ENCODE data around the gene SLC10A7. TPM values are rescaled to one million over a fixed set of nuclear protein-coding genes. Genes with fewer than 3 reads are reported as not detected.

The SLC10A7 gene
- total and polyA plus RNA-seq, 10 donors, result 1.8 to 33.2 (median 18.4) TPM

- H3K4me3 ChIP-seq, result no peak overlapping the region
- H3K9me3 ChIP-seq, result no peaks in the 10 kb centered on the region
- H3K27me3 ChIP-seq (replicated peaks in 1 of 7), result no peaks in the 10 kb centered on the region
- 51 to 66% (median 60%) methylated on average over 4 of the region's 4 CpGs for WGBS, 5 donors
- H3K4me1 ChIP-seq, result peaks cover 0 to 11% (median 1%) of the 10 kb centered on the region in 6 donors
- intact Hi-C loops (cut with DNase I; ENCODE audit: low total_unique reads), result no loop called here
- H3K27ac ChIP-seq, result peak overlapping the region in 5 of 8 donors; percentile 9 to 75 (median 66)
- DNase-seq, result no peak
- no peak for TF ChIP-seq CTCF (IDR thresholded peaks at IDR 0.05 in 8 of 11, conservative IDR thresholded peaks at IDR 0.05 in 3 of 11)
- no peak for TF ChIP-seq POLR2A (IDR thresholded peaks at IDR 0.05)
- no peak for TF ChIP-seq POLR2AphosphoS5 (IDR thresholded peaks at IDR 0.05)
- H3K36me3 ChIP-seq, result peaks cover 0 to 33% (median 1%) of the 10 kb centered on the region in 6 donors
Measured at GRCh38 chr4:146288193-146288592, 233.5 kb downstream of the SLC10A7 start.

- H3K36me3 ChIP-seq, result peaks cover 0 to 41% (median 1%) of the 10 kb centered on the region in 6 donors
- intact Hi-C loops (cut with DNase I; ENCODE audit: low total_unique reads), result no loop called here
- H3K27ac ChIP-seq, result no peak overlapping the region
- peaks cover 0 to 11% (median 1%) of the 10 kb centered on the region in 6 donors for H3K4me1 ChIP-seq
- no peak overlapping the region for H3K4me3 ChIP-seq
- DNase-seq, result no peak
- no peaks in the 10 kb centered on the region for H3K9me3 ChIP-seq
- TF ChIP-seq CTCF (IDR thresholded peaks at IDR 0.05 in 8 of 11, conservative IDR thresholded peaks at IDR 0.05 in 3 of 11) (no peak), POLR2A (IDR thresholded peaks at IDR 0.05) (no peak), POLR2AphosphoS5 (IDR thresholded peaks at IDR 0.05) (no peak)
- no peaks in the 10 kb centered on the region for H3K27me3 ChIP-seq (replicated peaks in 1 of 7)
Measured at GRCh38 chr4:146285037-146285436, 236.7 kb downstream of the SLC10A7 start.

GRCh38 chr4:146283758-146284651 is 237.7 kb downstream of the SLC10A7 start:
- no peak for DNase-seq
- intact Hi-C loops (cut with DNase I; ENCODE audit: low total_unique reads), result no loop called here
- Histone ChIP-seq H3K9me3 (no peaks in the 10 kb centered on the region), H3K4me3 (no peak overlapping the region), H3K36me3 (peaks cover 0 to 40% (median 1%) of the 10 kb centered on the region in 6 donors), H3K4me1 (peaks cover 0 to 11% (median 1%) of the 10 kb centered on the region in 6 donors), H3K27ac (peak overlapping the region in 1 of 8 donors; percentile 7), H3K27me3 (replicated peaks in 1 of 7) (no peaks in the 10 kb centered on the region)
- TF ChIP-seq CTCF (IDR thresholded peaks at IDR 0.05 in 8 of 11, conservative IDR thresholded peaks at IDR 0.05 in 3 of 11) (no peak), POLR2A (IDR thresholded peaks at IDR 0.05) (no peak), POLR2AphosphoS5 (IDR thresholded peaks at IDR 0.05) (no peak)
- WGBS, 5 donors, result 10 to 48% (median 25%) methylated on average over 3 of the region's 3 CpGs

- no peak for TF ChIP-seq CTCF (IDR thresholded peaks at IDR 0.05 in 8 of 11, conservative IDR thresholded peaks at IDR 0.05 in 3 of 11)
- no peak for TF ChIP-seq POLR2AphosphoS5 (IDR thresholded peaks at IDR 0.05)
- no peak for TF ChIP-seq POLR2A (IDR thresholded peaks at IDR 0.05)
- peaks cover 0 to 30% (median 0%) of the 10 kb centered on the region in 6 donors for H3K36me3 ChIP-seq
- no peak overlapping the region for H3K27ac ChIP-seq
- H3K4me1 ChIP-seq, result peaks cover 0 to 13% (median 1%) of the 10 kb centered on the region in 6 donors
- no peaks in the 10 kb centered on the region for H3K9me3 ChIP-seq
- intact Hi-C loops (cut with DNase I; ENCODE audit: low total_unique reads), result no loop called here
- no peak overlapping the region for H3K4me3 ChIP-seq
- DNase-seq, result no peak
- no peaks in the 10 kb centered on the region for H3K27me3 ChIP-seq (replicated peaks in 1 of 7)
Measured at GRCh38 chr4:146282657-146283056, 239.1 kb downstream of the SLC10A7 start.
